Natural killer cell (primary cell): Measurements from ENCODE around the gene RRP12. TPM values are rescaled to one million over a fixed set of nuclear protein-coding genes. Genes with fewer than 3 reads are reported as not detected.

Experiments
- ATAC-seq, 3 donors: fragments of 150-1000 bp in 2 of 3; fragments of 200-7000 bp in 1 of 3; cut with Tn5 transposase; 1 replicate in 1 of 3; 2 replicates in 2 of 3; pipeline ENCODE4 v1.10.0; 2021; ENCODE audit warnings: mild to moderate bottlenecking in 2 of 3, moderate library complexity in 2 of 3
- DNase-seq, 2 donors: peaks; one replicate each; pipeline versions ENCODE4 v3.0.0 to v3.0.0-alpha.2; 2013 to 2021; ENCODE audit warnings: mixed read lengths in 1 of 2
- H3K27ac ChIP-seq: one replicate; pipeline ENCODE4 v1.5.1; 2013; ENCODE audit warnings: mild to moderate bottlenecking, low read length
- H3K27me3 ChIP-seq: one replicate; pipeline ENCODE4 v1.6.1; 2013; ENCODE audit warnings: low read length; ENCODE audit not compliant: control insufficient read depth, insufficient read depth
- H3K36me3 ChIP-seq: one replicate; pipeline ENCODE4 v1.6.1; 2013; ENCODE audit warnings: low read length; ENCODE audit not compliant: control insufficient read depth, insufficient read depth
- H3K4me1 ChIP-seq: one replicate; pipeline ENCODE4 v1.6.1; 2013; ENCODE audit warnings: low read length; ENCODE audit not compliant: control insufficient read depth, insufficient read depth
- H3K4me3 ChIP-seq: one replicate; pipeline ENCODE4 v1.5.1; 2013; ENCODE audit warnings: low read length
- H3K9me3 ChIP-seq: one replicate; pipeline ENCODE4 v1.6.1; 2013; ENCODE audit warnings: low read length; ENCODE audit not compliant: control insufficient read depth, insufficient read depth
- H3K27ac Mint-ChIP-seq, 2 donors: one replicate each; pipeline ENCODE4 v1.8.0; 2022; ENCODE audit warnings: mild to moderate bottlenecking in 2 of 2, mixed read lengths in 2 of 2, moderate library complexity in 1 of 2
- H3K27me3 Mint-ChIP-seq, 2 donors: one replicate each; pipeline ENCODE4 v1.8.0; 2022; ENCODE audit warnings: low read depth in 2 of 2, mixed read lengths in 2 of 2
- H3K36me3 Mint-ChIP-seq: one replicate; pipeline ENCODE4 v1.8.0; 2022; ENCODE audit warnings: mixed read lengths
- H3K4me1 Mint-ChIP-seq, 2 donors: one replicate each; pipeline ENCODE4 v1.8.0; 2022; ENCODE audit warnings: mixed read lengths in 2 of 2
- H3K4me3 Mint-ChIP-seq: one replicate; pipeline ENCODE4 v1.8.0; 2022; ENCODE audit warnings: mild to moderate bottlenecking, moderate library complexity, mixed read lengths
- H3K9me3 Mint-ChIP-seq, 2 donors: one replicate each; pipeline ENCODE4 v1.8.0; 2022; ENCODE audit warnings: mixed read lengths in 2 of 2
- CTCF ChIP-seq: fragments of 200-600 bp; IDR thresholded peaks from one replicate; pipeline ENCODE4 v1.8.0; 2022; ENCODE audit warnings: antibody characterized with exemption
- WGBS: methylation state at CpG from one replicate; pipeline ENCODE4 v1.1.7; 2013; ENCODE audit warnings: missing lambda C conversion rate; ENCODE audit not compliant: insufficient coverage; 5-methylcytosine and 5-hydroxymethylcytosine counted together
- intact Hi-C: fragments of 100-400 bp; cut with micrococcal nuclease; formaldehyde crosslinking; loops from one replicate; pipeline ENCODE4 v1.14.2; 2022
- total RNA-seq, 4 donors: library from RNA; stranded (reverse); fragments of 120-200 nt in 1 of 4; gene quantifications; one replicate each; pipeline versions ENCODE4 v1.2.3 to v1.2.4, GENCODE V29; 2013 to 2022

Gene RRP12
- 100 to 1,000 TPM in 1 of 3 donors, 10 to 100 TPM in 2; 60.1 to 234 (median 79.2) TPM for total RNA-seq
- 38.3 TPM for total RNA-seq (2013)

DNA sequence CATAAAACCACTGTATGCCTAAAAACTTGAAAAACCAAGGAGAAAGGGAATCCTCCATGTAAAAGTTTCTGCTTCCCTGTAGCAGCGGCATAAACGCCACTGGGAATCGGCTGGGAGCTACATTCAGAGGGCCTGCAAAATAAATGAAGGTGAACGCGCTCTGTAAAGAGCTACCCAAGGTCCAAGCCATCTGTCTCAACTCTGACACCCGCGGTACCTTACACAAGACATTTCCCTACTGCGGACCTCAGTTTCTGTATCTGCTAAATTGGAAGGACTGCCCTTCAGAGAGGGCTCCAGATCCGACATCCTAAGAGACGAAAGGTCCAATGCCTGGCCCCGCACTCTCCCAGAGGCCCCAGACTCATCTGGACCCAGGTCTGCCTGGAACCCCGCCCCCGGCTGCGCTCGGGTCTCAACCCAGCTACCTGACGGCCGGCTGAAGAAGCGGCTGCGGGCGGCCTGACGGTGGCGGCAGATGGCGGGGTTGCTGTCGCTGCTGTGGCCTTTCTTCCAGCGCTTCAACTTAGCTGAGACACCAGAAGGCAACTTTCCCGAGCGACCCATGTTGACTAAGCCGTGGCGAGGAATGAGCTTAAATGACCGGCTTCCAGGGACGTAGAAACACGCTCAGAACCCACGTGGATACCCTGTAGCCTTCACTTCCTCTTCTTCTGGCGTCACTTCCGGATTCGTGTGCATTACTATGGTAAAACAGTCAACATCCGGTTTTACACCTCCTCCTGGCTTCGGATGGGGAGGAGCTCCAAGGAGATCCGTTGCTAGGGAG lies at the start of gene RRP12:
RRP12 (minus strand) TSS at position 676 of the 790 bp plus-strand sequence; CDS start at position 567, 109 bp downstream.
- Mint-ChIP-seq H3K4me3 (peak within 1 kb of the TSS; percentile 96), H3K27me3 (no peaks in the 10 kb centered on the region), H3K36me3 (no peaks in the 10 kb centered on the region), H3K9me3 (no peaks in the 10 kb centered on the region), H3K4me1 (peaks cover 14 to 15% of the 10 kb centered on the region in 2 donors), H3K27ac (peak within 1 kb of the TSS; percentile 91 to 97)
- peak within 1 kb of the TSS; percentile 82 for H3K4me3 ChIP-seq
- TF ChIP-seq CTCF = no peak
- H3K4me1 ChIP-seq = peaks cover 20% of the 10 kb centered on the region
- no peaks in the 10 kb centered on the region for H3K9me3 ChIP-seq
- H3K27ac ChIP-seq = peak within 1 kb of the TSS; percentile 94
- peaks cover 7% of the 10 kb centered on the region for H3K36me3 ChIP-seq
- ATAC-seq (peak; percentile 88 to 98 (median 98)), DNase-seq (peak; percentile 74 to 98)
- intact Hi-C loops = loop anchor here (1.0 to 10.0 kb wide), 5 partner anchors 14 to 98 kb away; partner anchors contain the start of genes EXOSC1, FRAT2, MMS19 and UBTD1
- under 1% methylated on average over 39 of the region's 39 CpGs for WGBS
- no peaks in the 10 kb centered on the region for H3K27me3 ChIP-seq

DNA sequence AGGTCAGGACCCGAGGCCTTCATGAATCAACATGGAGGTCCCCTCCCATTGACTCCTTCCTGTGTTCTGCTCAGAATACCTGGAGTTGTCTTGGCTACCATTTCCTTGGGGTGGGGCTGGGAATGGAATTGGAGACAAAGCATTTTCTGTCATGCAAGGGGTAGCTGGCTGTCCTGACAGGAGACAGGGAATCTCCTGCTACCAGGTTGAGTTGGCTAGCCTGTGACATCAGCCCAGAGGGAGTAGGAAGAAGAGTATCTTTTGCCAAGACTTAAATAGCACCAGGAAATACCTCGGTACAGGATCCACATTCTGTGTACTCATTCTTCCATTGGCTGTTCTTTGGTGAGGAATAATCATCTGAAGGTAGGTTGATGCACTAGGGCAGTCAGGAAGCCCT lies 49.7 kb upstream of the RRP12 start:
- TF ChIP-seq CTCF = no peak
- Mint-ChIP-seq H3K4me3 (no peak overlapping the region), H3K36me3 (no peaks in the 10 kb centered on the region), H3K4me1 (peaks cover 21 to 25% of the 10 kb centered on the region in 2 donors), H3K27ac (no peak overlapping the region), H3K9me3 (no peaks in the 10 kb centered on the region), H3K27me3 (no peaks in the 10 kb centered on the region)
- H3K27me3 ChIP-seq = no peaks in the 10 kb centered on the region
- DNase-seq = no peak
- no peak overlapping the region for H3K4me3 ChIP-seq
- ATAC-seq = no peak
- H3K36me3 ChIP-seq = peaks cover 10% of the 10 kb centered on the region
- WGBS = 98% methylated on average over 2 of the region's 2 CpGs
- intact Hi-C loops = no loop called here
- peaks cover 13% of the 10 kb centered on the region for H3K4me1 ChIP-seq
- H3K9me3 ChIP-seq = no peaks in the 10 kb centered on the region
- H3K27ac ChIP-seq = no peak overlapping the region

DNA sequence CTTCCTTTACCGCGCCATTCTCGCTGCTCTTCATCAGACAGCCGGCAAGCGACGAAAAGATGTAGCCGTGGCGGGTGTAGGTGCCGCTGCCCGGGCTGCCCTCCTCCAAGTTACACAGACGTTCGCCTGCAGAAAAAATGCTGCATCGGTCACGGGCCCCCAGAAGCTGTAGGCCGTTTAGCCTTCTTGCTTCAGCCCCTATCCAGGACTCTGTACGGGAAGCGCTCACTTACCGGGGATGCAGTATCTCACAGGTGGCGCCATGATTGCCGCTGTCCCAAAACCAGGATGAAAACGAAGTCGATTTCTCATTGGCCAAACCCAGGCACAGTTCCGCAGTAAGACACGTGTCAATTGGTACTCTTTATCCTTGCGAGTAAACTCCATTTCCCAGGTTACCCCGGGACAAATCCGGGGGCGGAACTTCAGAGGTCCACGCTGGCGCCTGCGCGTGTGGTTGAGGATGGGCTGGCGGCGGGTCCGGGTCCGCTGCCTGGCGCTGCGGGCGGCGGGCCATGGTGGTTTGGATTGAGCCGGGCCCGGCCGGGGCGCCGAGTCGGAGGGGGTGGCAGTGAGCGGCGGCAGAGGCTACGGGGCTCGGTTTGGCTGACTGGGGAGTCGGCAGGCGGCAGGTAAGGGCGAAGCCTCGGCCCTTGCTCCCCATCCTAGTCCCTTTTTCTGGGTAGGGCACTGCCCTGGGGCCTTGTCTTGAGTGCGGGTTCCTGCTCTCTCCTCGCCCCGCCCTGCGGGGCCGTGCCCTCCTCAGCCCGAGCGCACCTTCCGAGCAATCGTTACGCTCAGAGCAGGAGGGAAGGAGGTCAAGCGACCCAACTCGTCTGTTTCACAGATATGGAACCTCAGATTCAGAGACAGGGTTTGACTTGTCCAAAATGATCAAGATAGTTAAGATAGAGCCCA lies 44.8 kb upstream of the RRP12 start, which contains the start of the genes EXOSC1 and ZDHHC16:
EXOSC1 (minus strand) TSS at position 285 of the 918 bp plus-strand sequence; CDS start at position 264, 21 bp downstream.
ZDHHC16 (plus strand) TSS at position 454 of the 918 bp plus-strand sequence. CDS start 5,501 bp downstream, outside the sequence.
- peak; percentile 80 to 95 for DNase-seq
- Mint-ChIP-seq H3K27me3 (no peaks in the 10 kb centered on the region), H3K27ac (peak within 1 kb of the TSS; percentile 93 to 95), H3K36me3 (no peaks in the 10 kb centered on the region), H3K9me3 (no peaks in the 10 kb centered on the region), H3K4me1 (peaks cover 42 to 44% of the 10 kb centered on the region in 2 donors), H3K4me3 (peak within 1 kb of the TSS; percentile 99)
- WGBS = under 1% methylated on average over 66 of the region's 66 CpGs
- ATAC-seq = peak; percentile 97 to 99 (median 98)
- no peak for TF ChIP-seq CTCF
- no peaks in the 10 kb centered on the region for H3K27me3 ChIP-seq
- H3K4me1 ChIP-seq = peaks cover 19% of the 10 kb centered on the region
- H3K4me3 ChIP-seq = peak within 1 kb of the TSS; percentile 72
- H3K27ac ChIP-seq = peak within 1 kb of the TSS; percentile 46
- peaks cover 7% of the 10 kb centered on the region for H3K36me3 ChIP-seq
- no peaks in the 10 kb centered on the region for H3K9me3 ChIP-seq
- intact Hi-C loops = loop anchor here (1.0 kb wide), 3 partner anchors 20 to 46 kb away; partner anchors contain the start of gene PGAM1
